RWPE2 (cell line): ENCODE measurements around the gene CSKMT.
"Not testable (repeated sequence)": the region's sequence is repeated elsewhere in the genome, so short reads cannot be mapped to it uniquely, and the experiment has no call there.

Experiments
- ATAC-seq: fragments of 200-7000 bp; cut with Tn5 transposase; 3 replicates; pipeline ENCODE4 v1.9.1; 2021; ENCODE audit warnings: low read depth
- DNase-seq: peaks from one replicate; pipeline ENCODE4 v3.0.0-alpha.2; 2020; ENCODE audit warnings: low spot score
- H3K27ac ChIP-seq: fragments of 450-650 bp; 2 replicates; pipeline ENCODE4 v1.5.1; 2017; ENCODE audit warnings: mild to moderate bottlenecking; ENCODE audit not compliant: poor library complexity, severe bottlenecking
- H3K27me3 ChIP-seq: fragments of 250-450 bp; sonication (Bioruptor Pico); 2 replicates; pipeline ENCODE4 v1.5.1; 2021; ENCODE audit warnings: mild to moderate bottlenecking, moderate library complexity; ENCODE audit not compliant: insufficient read depth, poor library complexity, severe bottlenecking
- H3K36me3 ChIP-seq: fragments of 250-450 bp; sonication (Bioruptor Pico); 2 replicates; pipeline ENCODE4 v1.5.1; 2020; ENCODE audit warnings: low read depth, mild to moderate bottlenecking, moderate library complexity
- H3K4me1 ChIP-seq: fragments of 250-450 bp; sonication (Bioruptor Pico); 2 replicates; pipeline ENCODE4 v1.5.1; 2021; ENCODE audit warnings: mild to moderate bottlenecking, moderate library complexity; ENCODE audit not compliant: insufficient read depth, poor library complexity, severe bottlenecking
- H3K4me3 ChIP-seq: fragments of 250-450 bp; sonication (Bioruptor Pico); 2 replicates; pipeline ENCODE4 v1.5.1; 2021; ENCODE audit warnings: mild to moderate bottlenecking, moderate library complexity; ENCODE audit not compliant: severe bottlenecking
- H3K9me3 ChIP-seq: fragments of 250-450 bp; sonication (Bioruptor Pico); 2 replicates; pipeline ENCODE4 v1.5.1; 2021; ENCODE audit warnings: mild to moderate bottlenecking, moderate library complexity; ENCODE audit not compliant: severe bottlenecking
- CTCF ChIP-seq: fragments of 450-650 bp; IDR thresholded peaks from one replicate; pipeline ENCODE4 v1.5.1; 2017; ENCODE audit warnings: mild to moderate bottlenecking, moderate library complexity; ENCODE audit not compliant: poor library complexity, severe bottlenecking

CSKMT gene

DNA sequence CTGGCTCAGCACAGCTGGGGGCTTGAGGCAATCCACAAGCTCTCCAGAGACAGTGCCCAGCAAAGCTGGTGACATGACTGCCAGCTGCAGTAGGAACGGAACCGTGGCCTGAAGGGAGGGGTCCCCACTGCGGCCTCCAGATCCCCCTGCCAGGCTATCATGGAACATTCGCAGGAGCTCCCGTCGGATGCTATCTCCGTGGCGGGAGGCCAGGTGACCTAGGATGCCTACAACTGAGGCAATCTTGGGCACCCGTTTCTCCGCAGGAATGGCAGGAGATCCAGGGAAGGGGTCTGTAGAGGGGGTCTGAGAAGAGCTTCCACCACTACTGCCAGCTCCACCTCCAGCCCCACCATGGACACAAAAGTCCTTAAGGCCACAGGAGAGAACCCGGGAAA is 16.1 kb upstream of the CSKMT start:
- ATAC-seq (no peak), DNase-seq (no peak)
- no peaks in the 10 kb centered on the region for H3K27me3 ChIP-seq
- no peaks in the 10 kb centered on the region for H3K9me3 ChIP-seq
- no peaks in the 10 kb centered on the region for H3K4me1 ChIP-seq
- TF ChIP-seq CTCF = no peak
- no peak overlapping the region for H3K4me3 ChIP-seq
- peaks cover 32% of the 10 kb centered on the region for H3K36me3 ChIP-seq
- H3K27ac ChIP-seq = no peak overlapping the region

DNA sequence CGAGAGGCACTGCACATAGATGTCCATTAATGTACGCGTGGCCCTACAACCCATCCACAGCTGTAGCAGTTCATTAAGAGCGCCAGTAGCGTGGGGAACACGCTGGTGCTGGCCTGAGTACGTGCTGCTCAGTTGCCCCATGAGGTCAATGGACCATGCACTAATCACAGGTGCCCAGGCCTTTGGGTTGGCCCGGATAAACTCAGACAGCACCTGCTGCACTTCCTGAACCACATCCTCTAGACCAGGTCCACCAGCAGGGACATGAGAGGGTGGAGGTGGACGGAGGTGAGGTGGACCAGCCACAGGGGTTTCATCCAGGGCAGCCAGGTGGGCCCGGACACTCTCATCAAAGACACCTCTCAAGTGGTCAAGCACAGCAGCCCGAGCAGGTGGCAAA is 15.6 kb upstream of the CSKMT start:
- H3K27ac ChIP-seq = no peak overlapping the region
- no peak for ATAC-seq
- no peak for DNase-seq
- peaks cover 27% of the 10 kb centered on the region for H3K36me3 ChIP-seq
- no peaks in the 10 kb centered on the region for H3K4me1 ChIP-seq
- no peak overlapping the region for H3K4me3 ChIP-seq
- no peak for TF ChIP-seq CTCF
- H3K27me3 ChIP-seq = no peaks in the 10 kb centered on the region
- no peaks in the 10 kb centered on the region for H3K9me3 ChIP-seq

GRCh38 chr11:62650283-62650682 is 14.8 kb upstream of the CSKMT start:
- DNase-seq, H3K27ac ChIP-seq, H3K4me3 ChIP-seq, H3K27me3 ChIP-seq, H3K4me1 ChIP-seq, H3K9me3 ChIP-seq, ATAC-seq: not testable (repeated sequence)
- H3K36me3 ChIP-seq = peaks cover 20% of the 10 kb centered on the region

DNA sequence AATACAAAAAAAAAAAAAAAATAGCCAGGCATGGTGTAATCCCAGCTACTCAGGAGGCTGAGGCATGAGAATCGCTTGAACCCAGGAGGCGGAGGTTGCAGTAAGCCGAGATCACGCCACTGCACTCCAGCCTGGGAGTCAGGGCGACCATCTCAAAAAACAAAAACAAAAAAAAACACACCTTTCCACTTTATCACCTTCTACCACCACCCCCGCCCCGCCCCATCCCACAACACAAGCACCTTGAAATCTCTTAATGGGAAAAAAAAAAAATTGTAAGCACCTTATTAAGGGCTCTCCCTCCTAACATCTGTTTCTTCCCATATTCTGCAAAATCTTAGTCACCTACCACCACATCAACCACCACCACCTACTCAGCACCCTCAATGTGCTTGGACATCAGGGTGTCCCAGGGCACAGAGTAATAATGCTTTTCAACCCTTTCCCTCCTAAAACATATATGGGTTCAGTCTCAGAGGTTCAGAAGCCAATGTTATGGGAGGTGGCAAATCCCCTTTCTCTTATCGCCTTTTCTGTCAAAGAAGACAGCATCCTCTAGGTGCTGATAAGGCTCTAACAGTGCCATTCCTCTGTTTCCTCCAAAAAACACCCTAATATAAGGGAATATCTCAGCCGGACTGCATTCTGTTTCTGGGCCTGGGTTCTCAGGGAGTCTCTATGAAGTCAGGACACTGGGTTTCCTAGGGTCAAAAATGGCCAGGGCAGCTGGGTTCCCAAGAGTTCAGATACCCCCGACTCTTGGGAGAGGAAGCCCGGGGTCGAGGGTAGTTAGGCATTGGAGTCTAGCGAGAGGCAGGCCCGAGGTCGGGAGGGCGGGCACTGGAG is 12.7 kb upstream of the CSKMT start:
- H3K27me3 ChIP-seq = no peaks in the 10 kb centered on the region
- no peak for TF ChIP-seq CTCF
- peak overlapping the region; percentile 93 for H3K4me3 ChIP-seq
- H3K27ac ChIP-seq = peak overlapping the region; percentile 52
- no peak for ATAC-seq
- no peaks in the 10 kb centered on the region for H3K4me1 ChIP-seq
- peaks cover 19% of the 10 kb centered on the region for H3K36me3 ChIP-seq
- DNase-seq = no peak
- no peaks in the 10 kb centered on the region for H3K9me3 ChIP-seq

DNA sequence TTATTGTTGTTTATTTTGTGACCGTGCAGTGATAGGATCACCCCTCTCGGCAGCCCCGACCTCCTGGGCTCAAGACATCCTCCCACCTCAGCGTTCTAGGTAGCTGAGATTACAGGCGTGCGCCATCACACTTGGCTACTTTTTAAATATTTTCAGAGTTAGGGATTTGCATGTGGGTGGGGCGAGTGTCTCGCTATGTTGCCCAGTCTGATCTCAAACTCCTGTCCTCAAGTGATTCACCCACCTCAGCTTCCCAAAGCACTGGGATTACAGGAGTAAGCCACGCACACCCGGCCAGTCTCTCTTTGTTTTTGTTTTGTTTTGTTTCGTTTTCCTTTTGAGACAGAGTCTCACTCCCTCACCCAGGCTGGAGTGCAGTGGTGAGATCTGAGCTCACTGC is 10.8 kb upstream of the CSKMT start:
- H3K27me3 ChIP-seq = no peaks in the 10 kb centered on the region
- peaks cover 5% of the 10 kb centered on the region; the same call in 1 of the 2 replicates for H3K36me3 ChIP-seq
- H3K27ac ChIP-seq = no peak overlapping the region
- H3K4me3 ChIP-seq = no peak overlapping the region
- no peaks in the 10 kb centered on the region for H3K4me1 ChIP-seq
- no peak for TF ChIP-seq CTCF
- DNase-seq = no peak
- no peaks in the 10 kb centered on the region for H3K9me3 ChIP-seq
- ATAC-seq = no peak
